ENCODE data around the gene ARSG. TPM values are rescaled to one million over a fixed set of nuclear protein-coding genes. Genes with fewer than 3 reads are reported as not detected.

The ARSG gene
- total and polyA plus RNA-seq, 2 donors (not counting 1 experiment from before 2014, with no cell fraction given), result 5.5 to 18.4 TPM

- intact Hi-C loops (cut with micrococcal nuclease), result no loop called here
- Mint-ChIP-seq H3K4me1 (peaks cover under 1% of the 10 kb centered on the region), H3K27ac (no peak overlapping the region), H3K27me3 (no peaks in the 10 kb centered on the region), H3K4me3 (no peak overlapping the region), H3K9me3 (ENCODE audit: insufficient read depth) (no peaks in the 10 kb centered on the region)
- H3K27me3 ChIP-seq (replicated peaks in 1 of 4; ENCODE audit: control extremely low read depth in 1 of 4, control insufficient read depth in 3 of 4, insufficient read depth in 4 of 4, low read length in 3 of 4), result no peaks in the 10 kb centered on the region
- no peak for DNase-seq
- H3K4me2 ChIP-seq (replicated peaks; ENCODE audit: low read depth, low read length, poor library complexity, severe bottlenecking), result no peak overlapping the region
- WGBS (ENCODE audit: insufficient coverage), result 96% methylated on average over 12 of the region's 14 CpGs
- no peaks in the 10 kb centered on the region for H3K36me3 ChIP-seq (replicated peaks in 1 of 2; ENCODE audit: control extremely low read depth in 1 of 2, control insufficient read depth in 1 of 2, extremely low read depth in 1 of 2, insufficient read depth in 2 of 2, low read length in 1 of 2)
- ATAC-seq (ENCODE audit: low read depth), result no peak
- no peaks in the 10 kb centered on the region for H4K20me1 ChIP-seq (ENCODE audit: control insufficient read depth, insufficient read depth, low read length, poor library complexity, severe bottlenecking)
- H3K79me2 ChIP-seq (ENCODE audit: control insufficient read depth, insufficient read depth, low read length), result no peaks in the 10 kb centered on the region
- H3K9me3 ChIP-seq (ENCODE audit: control extremely low read depth in 1 of 3, control insufficient read depth in 2 of 3, insufficient read depth in 1 of 3, low read length in 2 of 3), result no peaks in the 10 kb centered on the region
- no peaks in the 10 kb centered on the region for H3K4me1 ChIP-seq (ENCODE audit: control insufficient read depth in 2 of 2, insufficient read depth in 2 of 2, low read length in 2 of 2)
- no peak overlapping the region for H3K27ac ChIP-seq (ENCODE audit: low read length in 2 of 2)
- TF ChIP-seq EZH2 (IDR thresholded peaks at IDR 0.05; ENCODE audit: borderline replicate concordance, insufficient read depth, low read depth, low read length, poor library complexity, severe bottlenecking), result no peak
- TF ChIP-seq CTCF (IDR thresholded peaks at IDR 0.05), result no peak
- no peak overlapping the region for H3K4me3 ChIP-seq (ENCODE audit: control extremely low read depth in 1 of 5, extremely low read depth in 1 of 5, insufficient read depth in 1 of 5, low read depth in 2 of 5, low read length in 4 of 5)
- ChIA-PET POLR2A (no interaction called here), CTCF (no interaction called here)
- no peak overlapping the region for H2AFZ ChIP-seq (ENCODE audit: insufficient read depth, low read depth, low read length, poor library complexity, severe bottlenecking)
- H3K9ac ChIP-seq (ENCODE audit: low read length), result no peak overlapping the region
These were observed 128.8 kb downstream of the ARSG start for GRCh38 chr17:68420065-68420464.

- ChIA-PET CTCF (interaction anchor here (0.6 kb wide), 1 partner anchor 366 kb away, joined by 3 read pairs; no protein-coding TSS in a partner anchor), POLR2A (no interaction called here)
- H3K9me3 ChIP-seq (ENCODE audit: control extremely low read depth in 1 of 3, control insufficient read depth in 2 of 3, insufficient read depth in 1 of 3, low read length in 2 of 3), result no peaks in the 10 kb centered on the region
- Mint-ChIP-seq H3K4me1 (no peaks in the 10 kb centered on the region), H3K9me3 (ENCODE audit: insufficient read depth) (no peaks in the 10 kb centered on the region), H3K27ac (no peak overlapping the region), H3K27me3 (no peaks in the 10 kb centered on the region), H3K4me3 (no peak overlapping the region)
- no peak overlapping the region for H2AFZ ChIP-seq (ENCODE audit: insufficient read depth, low read depth, low read length, poor library complexity, severe bottlenecking)
- H3K9ac ChIP-seq (ENCODE audit: low read length), result no peak overlapping the region
- no peaks in the 10 kb centered on the region for H3K27me3 ChIP-seq (replicated peaks in 1 of 4; ENCODE audit: control extremely low read depth in 1 of 4, control insufficient read depth in 3 of 4, insufficient read depth in 4 of 4, low read length in 3 of 4)
- intact Hi-C loops (cut with micrococcal nuclease), result no loop called here
- no peak overlapping the region for H3K4me3 ChIP-seq (ENCODE audit: control extremely low read depth in 1 of 5, extremely low read depth in 1 of 5, insufficient read depth in 1 of 5, low read depth in 2 of 5, low read length in 4 of 5)
- DNase-seq, result no peak
- ATAC-seq (ENCODE audit: low read depth), result no peak
- H3K4me2 ChIP-seq (replicated peaks; ENCODE audit: low read depth, low read length, poor library complexity, severe bottlenecking), result no peak overlapping the region
- TF ChIP-seq CTCF (IDR thresholded peaks at IDR 0.05) (no peak), EZH2 (IDR thresholded peaks at IDR 0.05; ENCODE audit: borderline replicate concordance, insufficient read depth, low read depth, low read length, poor library complexity, severe bottlenecking) (no peak)
- H3K27ac ChIP-seq (ENCODE audit: low read length in 2 of 2), result no peak overlapping the region
- no peaks in the 10 kb centered on the region for H4K20me1 ChIP-seq (ENCODE audit: control insufficient read depth, insufficient read depth, low read length, poor library complexity, severe bottlenecking)
- H3K36me3 ChIP-seq (replicated peaks in 1 of 2; ENCODE audit: control extremely low read depth in 1 of 2, control insufficient read depth in 1 of 2, extremely low read depth in 1 of 2, insufficient read depth in 2 of 2, low read length in 1 of 2), result no peaks in the 10 kb centered on the region
- WGBS (ENCODE audit: insufficient coverage), result no CpG with 5 or more reads among the region's 9 CpGs
- no peaks in the 10 kb centered on the region for H3K4me1 ChIP-seq (ENCODE audit: control insufficient read depth in 2 of 2, insufficient read depth in 2 of 2, low read length in 2 of 2)
- H3K79me2 ChIP-seq (ENCODE audit: control insufficient read depth, insufficient read depth, low read length), result no peaks in the 10 kb centered on the region
These were observed 130.2 kb downstream of the ARSG start for GRCh38 chr17:68421486-68421885.

Measured in B cell (primary cell).